Measurements from ENCODE around the gene F8A3.
"Not testable (repeated sequence)": the region's sequence is repeated elsewhere in the genome, so short reads cannot be mapped to it uniquely, and the experiment has no call there.

Gene F8A3

GRCh38 chrX:155458471-155458870, at the start of gene F8A3:
TSS of gene F8A3 (minus strand) at chrX:155458620. CDS start at chrX:155458600, 20 bp downstream.
- DNase-seq, result not testable (repeated sequence)

GRCh38 chrX:155505296-155505695, 46.9 kb upstream of the F8A3 start:
- DNase-seq, result no peak

GRCh38 chrX:155495134-155495533, 36.7 kb upstream of the F8A3 start:
- DNase-seq, result not testable (repeated sequence)

GRCh38 chrX:155491421-155491820, 33.0 kb upstream of the F8A3 start:
- DNase-seq, result not testable (repeated sequence)

- not testable (repeated sequence) for DNase-seq
Observed at GRCh38 chrX:155477136-155477535, 18.7 kb upstream of the F8A3 start.

GRCh38 chrX:155466269-155466938, 8.0 kb upstream of the F8A3 start:
- DNase-seq, result not testable (repeated sequence)

- DNase-seq, result not testable (repeated sequence)
Observed at GRCh38 chrX:155460501-155460900, 2.1 kb upstream of the F8A3 start.

GRCh38 chrX:155457761-155458447, 516 bp downstream of the F8A3 start:
- DNase-seq, result not testable (repeated sequence)

- DNase-seq, result no peak
Observed at GRCh38 chrX:155441097-155441496, 17.3 kb downstream of the F8A3 start.

- no peak for DNase-seq
Observed at GRCh38 chrX:155435744-155436112, 22.7 kb downstream of the F8A3 start.

- DNase-seq, result no peak
Observed at GRCh38 chrX:155434906-155435743, 23.3 kb downstream of the F8A3 start.

GRCh38 chrX:155417769-155418168, 40.7 kb downstream of the F8A3 start:
- no peak for DNase-seq
